ENCODE results near the gene MN1. TPM values are rescaled to one million over a fixed set of nuclear protein-coding genes. Genes with fewer than 3 reads are reported as not detected.

The MN1 gene
- total RNA-seq, 3 donors from 2014 or later, result 0.49 to 7.6 (median 1.8) TPM

GRCh38 chr22:27801202-27801615 lies 347 bp downstream of the MN1 start:
- ATAC-seq (peak; percentile 52), DNase-seq (peak in 2 of 3 donors; percentile 48 to 55)
- H3K36me3 ChIP-seq (ENCODE audit: low read depth), result no peaks in the 10 kb centered on the region
- intact Hi-C loops (cut with DNase I, micrococcal nuclease), result loop anchor here (5.0 to 10.0 kb wide), 2 partner anchors 404 to 1046 kb away; no protein-coding TSS in a partner anchor
- no peak for TF ChIP-seq CTCF (IDR thresholded peaks at IDR 0.05)
- H3K9me3 ChIP-seq, result no peaks in the 10 kb centered on the region
- H3K4me1 ChIP-seq (ENCODE audit: low read depth), result peaks cover 10% of the 10 kb centered on the region
- H3K4me3 ChIP-seq, result peak overlapping the region; percentile 13

GRCh38 chr22:27800250-27801201 lies 1.0 kb downstream of the MN1 start:
- Histone ChIP-seq H3K4me3 (peak overlapping the region; percentile 13), H3K4me1 (ENCODE audit: low read depth) (peaks cover 10% of the 10 kb centered on the region), H3K36me3 (ENCODE audit: low read depth) (no peaks in the 10 kb centered on the region), H3K9me3 (no peaks in the 10 kb centered on the region)
- no peak for DNase-seq
- intact Hi-C loops (cut with DNase I, micrococcal nuclease), result loop anchor here (5.0 to 10.0 kb wide), 2 partner anchors 403 to 1046 kb away; no protein-coding TSS in a partner anchor
- ATAC-seq, result peak; percentile 2
- no peak for TF ChIP-seq CTCF (IDR thresholded peaks at IDR 0.05)

GRCh38 chr22:27799827-27800249 lies 1.7 kb downstream of the MN1 start:
- DNase-seq, result no peak
- H3K4me1 ChIP-seq (ENCODE audit: low read depth), result peaks cover 10% of the 10 kb centered on the region
- TF ChIP-seq CTCF (IDR thresholded peaks at IDR 0.05), result no peak
- no peak overlapping the region for H3K4me3 ChIP-seq
- H3K36me3 ChIP-seq (ENCODE audit: low read depth), result no peaks in the 10 kb centered on the region
- intact Hi-C loops (cut with DNase I, micrococcal nuclease), result loop anchor here (5.0 to 10.0 kb wide), 2 partner anchors 403 to 1045 kb away; no protein-coding TSS in a partner anchor
- ATAC-seq, result no peak
- no peaks in the 10 kb centered on the region for H3K9me3 ChIP-seq

- H3K4me1 ChIP-seq (ENCODE audit: low read depth), result peaks cover 10% of the 10 kb centered on the region
- intact Hi-C loops (cut with DNase I, micrococcal nuclease), result no loop called here
- no peak overlapping the region for H3K4me3 ChIP-seq
- TF ChIP-seq CTCF (IDR thresholded peaks at IDR 0.05), result no peak
- H3K9me3 ChIP-seq, result no peaks in the 10 kb centered on the region
- ATAC-seq (no peak), DNase-seq (no peak)
- no peaks in the 10 kb centered on the region for H3K36me3 ChIP-seq (ENCODE audit: low read depth)
Measured at GRCh38 chr22:27799015-27799826, 2.3 kb downstream of the MN1 start.

GRCh38 chr22:27798511-27799014 lies 3.0 kb downstream of the MN1 start:
- Histone ChIP-seq H3K9me3 (no peaks in the 10 kb centered on the region), H3K4me3 (no peak overlapping the region), H3K36me3 (ENCODE audit: low read depth) (no peaks in the 10 kb centered on the region), H3K4me1 (ENCODE audit: low read depth) (peaks cover 10% of the 10 kb centered on the region)
- intact Hi-C loops (cut with DNase I, micrococcal nuclease), result no loop called here
- ATAC-seq (no peak), DNase-seq (no peak)
- no peak for TF ChIP-seq CTCF (IDR thresholded peaks at IDR 0.05)

All from mucosa of descending colon (tissue), 3 donors.